ENCODE data around the gene OSTF1. TPM values are rescaled to one million over a fixed set of nuclear protein-coding genes. Genes with fewer than 3 reads are reported as not detected.

The OSTF1 gene
- total RNA-seq, 4 donors from 2014 or later: 37.9 to 69.4 (median 42.4) TPM

DNA sequence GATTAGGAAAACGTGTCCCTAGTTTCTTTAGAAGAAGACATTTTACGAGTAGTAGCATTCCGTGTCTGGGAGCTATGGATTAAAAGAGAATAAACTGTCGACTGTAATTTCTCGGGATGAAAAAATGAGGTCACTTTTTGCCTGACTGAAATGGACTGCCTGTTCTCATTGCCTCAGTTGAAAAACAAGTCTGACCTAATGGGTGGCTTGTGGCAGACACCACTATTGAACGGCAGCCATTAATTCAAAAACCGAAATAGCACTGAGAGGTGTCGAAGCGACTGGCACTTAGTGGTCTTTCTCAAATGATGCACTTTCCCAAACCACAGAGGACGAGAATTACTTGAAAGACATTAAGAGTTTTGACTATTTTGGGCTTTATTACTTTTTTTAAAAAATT is 35.4 kb downstream of the OSTF1 start:
- TF ChIP-seq CTCF (IDR thresholded peaks at IDR 0.05; ENCODE audit: low read depth): no peak

DNA sequence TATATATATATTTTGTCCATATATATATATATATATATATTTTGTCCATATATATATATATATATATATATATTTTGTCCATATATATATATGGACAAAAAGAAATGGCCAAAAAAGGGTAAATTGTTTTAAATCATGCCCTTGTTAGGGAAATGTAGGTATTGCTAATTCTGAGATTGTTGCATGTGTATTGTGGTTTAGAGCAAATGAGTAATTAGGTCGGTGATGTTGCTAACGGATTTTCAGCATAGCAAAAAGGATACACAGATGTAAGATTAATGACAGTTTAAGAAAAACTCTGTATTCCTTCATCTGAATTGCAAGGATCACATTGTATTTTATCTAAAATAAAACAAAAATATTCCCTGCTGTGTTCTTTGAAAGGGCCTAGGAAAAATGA is 40.2 kb downstream of the OSTF1 start:
- TF ChIP-seq CTCF (IDR thresholded peaks at IDR 0.05; ENCODE audit: low read depth): no peak

GRCh38 chr9:75130172-75130571 is 41.9 kb downstream of the OSTF1 start:
- no peak for TF ChIP-seq CTCF (IDR thresholded peaks at IDR 0.05; ENCODE audit: low read depth)

GRCh38 chr9:75130621-75131230 is 42.4 kb downstream of the OSTF1 start:
- TF ChIP-seq CTCF (IDR thresholded peaks at IDR 0.05; ENCODE audit: low read depth): no peak

DNA sequence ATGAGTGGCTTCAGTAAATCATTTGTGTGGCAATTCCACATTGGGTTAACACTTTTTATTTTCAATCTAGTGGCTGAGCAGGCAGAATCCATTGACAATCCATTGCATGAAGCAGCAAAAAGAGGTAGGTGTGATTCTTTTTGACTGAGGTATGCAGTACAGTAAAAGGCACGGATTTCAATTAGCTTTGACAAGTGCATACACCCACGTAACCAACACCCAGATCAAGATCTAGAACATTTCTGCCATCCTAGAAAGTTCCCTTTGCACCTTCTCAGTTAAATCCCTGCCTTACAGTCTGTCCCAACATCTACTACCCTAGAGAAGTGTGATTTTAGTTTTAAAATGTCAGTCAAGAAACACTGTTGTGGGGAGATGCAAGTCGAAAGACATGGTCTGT is 43.4 kb downstream of the OSTF1 start:
- no peak for TF ChIP-seq CTCF (IDR thresholded peaks at IDR 0.05; ENCODE audit: low read depth)

DNA sequence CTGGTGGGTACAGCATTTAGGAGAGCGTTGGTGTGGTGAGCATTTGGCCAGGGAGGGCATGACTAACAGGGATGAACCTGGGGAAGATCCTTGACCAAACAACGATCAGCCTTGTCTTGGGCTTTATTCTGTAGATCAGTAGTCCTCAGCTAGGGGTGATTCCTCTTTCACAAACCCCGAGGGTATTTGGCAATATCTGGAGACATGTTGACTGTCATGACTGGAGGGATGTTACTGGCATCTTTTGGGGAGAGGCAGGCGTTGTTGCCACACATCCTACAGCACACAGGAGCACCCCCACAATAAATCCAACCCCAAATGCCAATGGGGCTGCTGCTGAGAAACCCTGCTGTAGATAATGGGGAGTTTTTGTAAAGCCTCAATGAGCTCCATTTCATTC is 43.9 kb downstream of the OSTF1 start:
- TF ChIP-seq CTCF (IDR thresholded peaks at IDR 0.05; ENCODE audit: low read depth): no peak

- TF ChIP-seq CTCF (IDR thresholded peaks at IDR 0.05; ENCODE audit: low read depth): no peak
These were observed 45.1 kb downstream of the OSTF1 start for GRCh38 chr9:75133396-75133795.

All from subcutaneous adipose tissue (tissue), 4 donors.